DND-41 (cell line): ENCODE measurements around the gene PPME1.

Experiments
- ATAC-seq: fragments of 200-7000 bp; cut with Tn5 transposase; 3 replicates; pipeline ENCODE4 v1.9.1; 2021; ENCODE audit warnings: low read depth; ENCODE audit not compliant: insufficient read depth
- DNase-seq: peaks from one replicate; pipeline ENCODE4 v3.0.0-alpha.2; 2020
- H2AFZ ChIP-seq: 2 replicates; pipeline ENCODE4 v1.6.0; 2012; ENCODE audit warnings: low read depth, low read length
- H3K27ac ChIP-seq: 2 replicates; pipeline ENCODE4 v1.5.1; 2012; ENCODE audit warnings: low read length, inconsistent platforms
- H3K27me3 ChIP-seq: fragments of 200-600 bp; sonication (generic); 2 replicates; pipeline ENCODE4 v1.6.0; 2012; ENCODE audit warnings: low read length, mild to moderate bottlenecking, inconsistent platforms; ENCODE audit not compliant: insufficient read depth, poor library complexity
- H3K36me3 ChIP-seq: 2 replicates; pipeline ENCODE4 v1.5.1; 2012; ENCODE audit warnings: low read length, inconsistent platforms; ENCODE audit not compliant: insufficient read depth
- H3K4me1 ChIP-seq: 2 replicates; pipeline ENCODE4 v1.5.1; 2012; ENCODE audit warnings: mild to moderate bottlenecking, low read length; ENCODE audit not compliant: insufficient read depth
- H3K4me2 ChIP-seq: 2 replicates; pipeline ENCODE4 v1.6.0; 2012; ENCODE audit warnings: mild to moderate bottlenecking, moderate library complexity, low read length, inconsistent platforms; ENCODE audit not compliant: insufficient read depth
- H3K4me3 ChIP-seq, 2 experiments: fragments of 200-600 bp in 1 of 2; shearing (Covaris generic) in 1 of 2; 2 replicates each; pipeline ENCODE4 v1.5.1; 2012 to 2016; ENCODE audit warnings: inconsistent platforms in 2 of 2, low read length in 2 of 2, mild to moderate bottlenecking in 2 of 2, low read depth in 1 of 2, moderate library complexity in 1 of 2
- H3K79me2 ChIP-seq: 2 replicates; pipeline ENCODE4 v1.6.0; 2012; ENCODE audit warnings: low read length, inconsistent platforms; ENCODE audit not compliant: insufficient read depth
- H3K9ac ChIP-seq: 2 replicates; pipeline ENCODE4 v1.6.0; 2012; ENCODE audit warnings: low read depth, mild to moderate bottlenecking, inconsistent platforms, low read length, moderate library complexity
- H3K9me3 ChIP-seq: 2 replicates; pipeline ENCODE4 v1.5.1; 2012; ENCODE audit warnings: low read length, moderate library complexity, mild to moderate bottlenecking, inconsistent platforms; ENCODE audit not compliant: insufficient read depth, severe bottlenecking
- H4K20me1 ChIP-seq: 2 replicates; pipeline ENCODE4 v1.6.0; 2012; ENCODE audit warnings: low read length; ENCODE audit not compliant: insufficient read depth
- EZH2 ChIP-seq: IDR thresholded peaks from 3 replicates; pipeline ENCODE4 v1.6.1; 2012; ENCODE audit warnings: borderline replicate concordance, low read depth, mild to moderate bottlenecking, moderate library complexity, low read length, inconsistent platforms; ENCODE audit not compliant: severe bottlenecking
- TF ChIP-seq, protein P1 (sequence below): IDR thresholded peaks from 2 replicates; pipeline ENCODE4 v1.5.1; 2012; ENCODE audit warnings: borderline replicate concordance, low read length, moderate library complexity, mild to moderate bottlenecking; ENCODE audit not compliant: poor library complexity, severe bottlenecking; ENCODE audit errors: extremely low read depth

Gene PPME1

DNA sequence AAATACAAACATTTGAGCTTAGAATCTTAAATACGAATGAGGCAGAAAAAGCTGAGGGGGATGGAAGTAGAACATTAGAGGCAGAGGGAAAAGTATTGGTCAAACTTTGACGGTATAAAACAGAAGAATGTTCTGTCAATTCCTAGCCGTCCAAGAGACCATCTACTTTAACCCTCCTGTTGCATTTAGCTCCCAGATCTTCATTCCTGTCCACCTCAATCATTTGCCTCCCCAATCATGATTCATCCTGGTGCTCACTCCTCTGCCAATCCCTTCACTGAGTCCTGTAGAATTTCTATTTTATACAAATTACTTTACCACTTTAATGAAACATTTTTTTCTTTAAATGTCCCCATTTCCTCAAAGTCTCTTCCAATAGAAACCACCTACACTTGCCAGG is 28.5 kb upstream of the PPME1 start:
- Histone ChIP-seq H3K79me2 (no peaks in the 10 kb centered on the region), H3K9me3 (no peaks in the 10 kb centered on the region), H3K27ac (no peak overlapping the region), H3K4me3 (no peak overlapping the region), H3K9ac (no peak overlapping the region), H4K20me1 (no peaks in the 10 kb centered on the region), H2AFZ (no peak overlapping the region), H3K4me1 (no peaks in the 10 kb centered on the region), H3K4me2 (no peak overlapping the region), H3K36me3 (peaks cover 15% of the 10 kb centered on the region; the same call in 1 of the 2 replicates), H3K27me3 (no peaks in the 10 kb centered on the region)
- TF ChIP-seq, protein P1, sequence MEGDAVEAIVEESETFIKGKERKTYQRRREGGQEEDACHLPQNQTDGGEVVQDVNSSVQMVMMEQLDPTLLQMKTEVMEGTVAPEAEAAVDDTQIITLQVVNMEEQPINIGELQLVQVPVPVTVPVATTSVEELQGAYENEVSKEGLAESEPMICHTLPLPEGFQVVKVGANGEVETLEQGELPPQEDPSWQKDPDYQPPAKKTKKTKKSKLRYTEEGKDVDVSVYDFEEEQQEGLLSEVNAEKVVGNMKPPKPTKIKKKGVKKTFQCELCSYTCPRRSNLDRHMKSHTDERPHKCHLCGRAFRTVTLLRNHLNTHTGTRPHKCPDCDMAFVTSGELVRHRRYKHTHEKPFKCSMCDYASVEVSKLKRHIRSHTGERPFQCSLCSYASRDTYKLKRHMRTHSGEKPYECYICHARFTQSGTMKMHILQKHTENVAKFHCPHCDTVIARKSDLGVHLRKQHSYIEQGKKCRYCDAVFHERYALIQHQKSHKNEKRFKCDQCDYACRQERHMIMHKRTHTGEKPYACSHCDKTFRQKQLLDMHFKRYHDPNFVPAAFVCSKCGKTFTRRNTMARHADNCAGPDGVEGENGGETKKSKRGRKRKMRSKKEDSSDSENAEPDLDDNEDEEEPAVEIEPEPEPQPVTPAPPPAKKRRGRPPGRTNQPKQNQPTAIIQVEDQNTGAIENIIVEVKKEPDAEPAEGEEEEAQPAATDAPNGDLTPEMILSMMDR, result no peak
- no peak for TF ChIP-seq EZH2
- no peak for DNase-seq
- no peak for ATAC-seq

DNA sequence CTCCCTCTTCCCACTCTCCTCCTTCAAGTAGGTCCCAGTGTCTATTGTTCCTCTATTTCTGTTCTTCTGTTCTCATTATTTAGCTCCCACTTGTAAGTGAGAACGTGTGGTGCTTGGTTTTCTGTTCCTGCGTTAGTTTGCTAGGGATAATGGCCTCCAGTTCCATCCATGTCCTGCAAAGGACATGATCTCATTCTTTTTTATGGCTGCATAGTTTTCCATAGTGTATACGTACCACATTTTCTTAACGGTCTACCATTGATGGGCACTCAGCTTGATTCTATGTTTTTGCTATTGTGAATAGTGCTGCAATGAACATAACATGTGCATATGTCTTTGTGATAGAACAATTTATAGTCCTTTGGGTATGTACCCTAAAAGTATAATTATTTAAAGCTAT is 26.5 kb upstream of the PPME1 start:
- Histone ChIP-seq H3K36me3 (peaks cover under 1% of the 10 kb centered on the region; the same call in 1 of the 2 replicates), H3K4me1 (no peaks in the 10 kb centered on the region), H3K4me2 (no peak overlapping the region), H3K4me3 (no peak overlapping the region), H4K20me1 (no peaks in the 10 kb centered on the region), H3K9me3 (no peaks in the 10 kb centered on the region), H3K9ac (no peak overlapping the region), H3K79me2 (no peaks in the 10 kb centered on the region), H3K27me3 (no peaks in the 10 kb centered on the region), H3K27ac (no peak overlapping the region), H2AFZ (no peak overlapping the region)
- no peak for ATAC-seq
- no peak for DNase-seq
- no peak for TF ChIP-seq EZH2
- TF ChIP-seq, protein P1, result no peak

DNA sequence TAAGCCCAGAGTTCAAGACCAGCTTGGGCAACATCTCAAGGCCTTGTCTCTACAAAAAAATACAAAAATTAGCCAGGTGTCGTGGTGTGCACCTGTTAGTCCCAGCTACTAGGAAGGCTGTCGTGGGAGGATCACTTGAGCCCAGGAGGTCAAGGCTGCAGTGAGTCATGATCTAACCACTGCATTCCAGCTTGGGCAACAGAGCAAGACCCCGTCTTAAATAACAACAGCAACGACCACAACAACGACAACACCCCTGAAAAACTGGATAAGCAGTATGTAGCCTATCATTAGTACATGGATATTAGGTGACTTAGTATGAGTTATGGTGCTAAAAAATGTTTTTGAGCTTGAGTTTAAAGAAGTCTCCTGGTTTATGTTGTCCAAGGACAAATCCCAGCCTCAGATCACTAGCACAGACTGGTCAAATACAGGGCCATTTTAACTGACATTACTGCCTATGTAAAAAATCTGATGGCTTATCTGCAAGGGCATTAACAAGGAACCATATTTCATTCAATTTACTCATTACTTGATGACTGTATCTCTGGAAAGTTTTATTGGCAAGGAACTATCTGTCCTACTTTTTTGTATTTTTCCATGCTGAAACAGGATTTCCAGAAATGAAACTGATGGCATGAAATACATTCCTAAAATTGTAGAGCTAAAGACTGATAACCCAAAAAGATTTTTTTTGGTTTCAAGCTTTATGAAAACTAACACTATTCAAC is 23.7 kb upstream of the PPME1 start:
- DNase-seq, result no peak
- no peak overlapping the region for H3K9ac ChIP-seq
- H3K4me3 ChIP-seq, result no peak overlapping the region
- no peaks in the 10 kb centered on the region for H4K20me1 ChIP-seq
- no peaks in the 10 kb centered on the region for H3K27me3 ChIP-seq
- H3K4me2 ChIP-seq, result no peak overlapping the region
- no peak overlapping the region for H2AFZ ChIP-seq
- H3K79me2 ChIP-seq, result peaks cover 11% of the 10 kb centered on the region; the same call in 1 of the 2 replicates
- H3K27ac ChIP-seq, result no peak overlapping the region
- TF ChIP-seq, protein P1, result no peak
- no peak for TF ChIP-seq EZH2
- no peaks in the 10 kb centered on the region for H3K9me3 ChIP-seq
- ATAC-seq, result no peak
- no peaks in the 10 kb centered on the region; the same call in 1 of the 2 replicates for H3K36me3 ChIP-seq
- H3K4me1 ChIP-seq, result no peaks in the 10 kb centered on the region
